ENCODE data around the gene LCN9. TPM values are rescaled to one million over a fixed set of nuclear protein-coding genes. Genes with fewer than 3 reads are reported as not detected.

LCN9 gene
- total RNA-seq, 1 donor from 2014 or later = not detected

- Histone ChIP-seq H3K4me3 (no peak overlapping the region), H3K27ac (no peak overlapping the region), H3K36me3 (no peaks in the 10 kb centered on the region), H3K4me1 (no peaks in the 10 kb centered on the region), H3K27me3 (no peaks in the 10 kb centered on the region), H3K9me3 (no peaks in the 10 kb centered on the region)
- intact Hi-C loops (cut with DNase I) = no loop called here
- DNase-seq (no peak), ATAC-seq (no peak)
- no peak for TF ChIP-seq CTCF (IDR thresholded peaks at IDR 0.05)
Observed at GRCh38 chr9:135693771-135694170, 30.7 kb downstream of the LCN9 start.

DNA sequence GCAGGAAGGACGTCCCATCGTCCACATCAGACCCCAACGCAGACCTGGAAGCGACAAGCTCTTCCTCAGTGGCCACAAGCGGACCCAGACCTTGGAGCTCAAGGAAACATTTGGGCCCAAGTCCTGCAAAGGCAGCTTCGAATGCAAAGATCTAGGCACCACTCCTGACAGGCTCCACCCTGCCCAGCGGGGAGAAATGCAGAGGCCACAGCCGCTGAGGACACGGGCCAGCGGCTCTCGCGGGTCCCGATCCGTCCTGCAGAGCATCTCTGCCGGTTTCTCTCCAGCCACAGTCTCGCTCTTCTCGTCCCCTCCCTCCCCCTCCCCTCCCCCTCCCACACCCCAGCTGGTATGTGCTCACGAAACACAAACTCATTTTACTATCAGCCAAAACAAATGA is 31.3 kb downstream of the LCN9 start:
- DNase-seq (no peak), ATAC-seq (no peak)
- TF ChIP-seq CTCF (IDR thresholded peaks at IDR 0.05) = no peak
- H3K4me3 ChIP-seq = no peak overlapping the region
- H3K27ac ChIP-seq = no peak overlapping the region
- H3K4me1 ChIP-seq = no peaks in the 10 kb centered on the region
- H3K36me3 ChIP-seq = no peaks in the 10 kb centered on the region
- H3K9me3 ChIP-seq = no peaks in the 10 kb centered on the region
- no peaks in the 10 kb centered on the region for H3K27me3 ChIP-seq
- intact Hi-C loops (cut with DNase I) = no loop called here

- Histone ChIP-seq H3K27me3 (no peaks in the 10 kb centered on the region), H3K4me3 (no peak overlapping the region), H3K27ac (no peak overlapping the region), H3K4me1 (no peaks in the 10 kb centered on the region), H3K9me3 (no peaks in the 10 kb centered on the region), H3K36me3 (no peaks in the 10 kb centered on the region)
- ATAC-seq = no peak
- DNase-seq = no peak
- intact Hi-C loops (cut with DNase I) = no loop called here
- TF ChIP-seq CTCF (IDR thresholded peaks at IDR 0.05) = no peak
Observed at GRCh38 chr9:135695036-135695435, 31.9 kb downstream of the LCN9 start.

DNA sequence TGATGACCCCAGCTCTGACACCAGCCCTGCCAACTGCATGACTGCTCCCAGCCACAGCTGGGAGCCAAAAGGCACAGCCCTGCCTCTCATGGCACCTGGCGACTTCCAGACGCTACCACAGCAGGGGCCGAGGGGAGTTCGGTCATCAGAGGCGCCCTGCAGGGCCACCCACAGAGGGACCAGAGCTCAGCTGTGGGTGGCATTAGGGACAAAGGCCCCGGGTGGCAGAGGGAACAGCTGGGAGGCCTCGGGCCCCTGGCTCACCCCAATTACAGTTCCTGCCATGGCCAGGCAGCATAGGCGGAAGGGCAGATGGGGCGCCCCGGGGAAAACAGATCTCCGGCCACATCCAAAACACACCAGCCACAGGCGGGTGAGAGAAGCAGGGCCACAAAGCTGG is 32.5 kb downstream of the LCN9 start:
- Histone ChIP-seq H3K27ac (no peak overlapping the region), H3K27me3 (no peaks in the 10 kb centered on the region), H3K36me3 (no peaks in the 10 kb centered on the region), H3K4me1 (no peaks in the 10 kb centered on the region), H3K9me3 (no peaks in the 10 kb centered on the region), H3K4me3 (no peak overlapping the region)
- TF ChIP-seq CTCF (IDR thresholded peaks at IDR 0.05) = no peak
- DNase-seq (no peak), ATAC-seq (no peak)
- intact Hi-C loops (cut with DNase I) = no loop called here

GRCh38 chr9:135696446-135696845 is 33.3 kb downstream of the LCN9 start:
- ATAC-seq = no peak
- Histone ChIP-seq H3K9me3 (no peaks in the 10 kb centered on the region), H3K36me3 (no peaks in the 10 kb centered on the region), H3K27me3 (peaks cover 6% of the 10 kb centered on the region), H3K4me1 (no peaks in the 10 kb centered on the region), H3K4me3 (no peak overlapping the region), H3K27ac (no peak overlapping the region)
- intact Hi-C loops (cut with DNase I) = no loop called here
- no peak for TF ChIP-seq CTCF (IDR thresholded peaks at IDR 0.05)
- DNase-seq = no peak

- no peaks in the 10 kb centered on the region for H3K9me3 ChIP-seq
- no peak overlapping the region for H3K27ac ChIP-seq
- DNase-seq (no peak), ATAC-seq (no peak)
- no peaks in the 10 kb centered on the region for H3K4me1 ChIP-seq
- H3K36me3 ChIP-seq = no peaks in the 10 kb centered on the region
- no peak for TF ChIP-seq CTCF (IDR thresholded peaks at IDR 0.05)
- peaks cover 14% of the 10 kb centered on the region for H3K27me3 ChIP-seq
- intact Hi-C loops (cut with DNase I) = no loop called here
- H3K4me3 ChIP-seq = no peak overlapping the region
Observed at GRCh38 chr9:135697226-135697625, 34.1 kb downstream of the LCN9 start.

Data from upper lobe of right lung (tissue), 1 donor.